Parathyroid adenoma (tissue), 2 donors: ENCODE results near the gene LRRC32.
A peak's percentile ranks its signal among the peaks of the same experiment; 100 is the strongest.

Source experiments
- H2AFZ ChIP-seq: fragments of 300-600 bp; sonication (generic); one replicate; pipeline ENCODE4 v1.7.0; 2017; ENCODE audit warnings: antibody characterized with exemption, mild to moderate bottlenecking
- H3K27ac ChIP-seq: fragments of 300-600 bp; sonication (generic); one replicate; pipeline ENCODE4 v1.7.0; 2017
- H3K27me3 ChIP-seq: fragments of 300-600 bp; sonication (generic); one replicate; pipeline ENCODE4 v1.7.0; 2017; ENCODE audit warnings: low read length; ENCODE audit not compliant: control insufficient read depth, insufficient read depth
- H3K36me3 ChIP-seq: fragments of 300-600 bp; sonication (generic); one replicate; pipeline ENCODE4 v1.7.0; 2017; ENCODE audit warnings: low read length; ENCODE audit not compliant: control insufficient read depth, insufficient read depth
- H3K4me1 ChIP-seq: fragments of 300-600 bp; sonication (generic); one replicate; pipeline ENCODE4 v1.7.0; 2017; ENCODE audit warnings: control low read depth
- H3K4me2 ChIP-seq: fragments of 300-600 bp; sonication (generic); one replicate; pipeline ENCODE4 v1.7.0; 2017; ENCODE audit warnings: low read length
- H3K4me3 ChIP-seq: fragments of 300-600 bp; sonication (generic); one replicate; pipeline ENCODE4 v1.7.0; 2017; ENCODE audit warnings: low read depth, low read length
- H3K79me2 ChIP-seq: fragments of 300-600 bp; sonication (generic); one replicate; pipeline ENCODE4 v1.7.0; 2017; ENCODE audit warnings: control low read depth
- H3K9ac ChIP-seq: fragments of 300-600 bp; sonication (generic); one replicate; pipeline ENCODE4 v1.7.0; 2017; ENCODE audit warnings: mild to moderate bottlenecking
- H3K9me3 ChIP-seq: fragments of 300-600 bp; sonication (generic); one replicate; pipeline ENCODE4 v1.7.0; 2017; ENCODE audit warnings: low read length; ENCODE audit not compliant: control insufficient read depth
- CTCF ChIP-seq: fragments of 300-600 bp; sonication (generic); IDR thresholded peaks from one replicate; pipeline ENCODE4 v1.7.0; 2017; ENCODE audit warnings: antibody characterized with exemption, mild to moderate bottlenecking
- donor health status: primary hyperparathyroidism.

The LRRC32 gene

GRCh38 chr11:76655501-76656049 lies 15.0 kb downstream of the LRRC32 start:
- H3K4me3 ChIP-seq, result no peak overlapping the region
- H3K4me2 ChIP-seq, result no peak overlapping the region
- H3K36me3 ChIP-seq, result no peaks in the 10 kb centered on the region
- H3K27ac ChIP-seq, result no peak overlapping the region
- no peaks in the 10 kb centered on the region for H3K79me2 ChIP-seq
- no peak for TF ChIP-seq CTCF
- no peaks in the 10 kb centered on the region for H3K9me3 ChIP-seq
- no peaks in the 10 kb centered on the region for H3K4me1 ChIP-seq
- H2AFZ ChIP-seq, result no peak overlapping the region
- H3K27me3 ChIP-seq, result no peaks in the 10 kb centered on the region
- no peak overlapping the region for H3K9ac ChIP-seq

GRCh38 chr11:76654980-76655379 lies 15.6 kb downstream of the LRRC32 start:
- H3K79me2 ChIP-seq, result no peaks in the 10 kb centered on the region
- H3K9me3 ChIP-seq, result no peaks in the 10 kb centered on the region
- H3K4me1 ChIP-seq, result no peaks in the 10 kb centered on the region
- no peak overlapping the region for H3K4me3 ChIP-seq
- peak overlapping the region; percentile 36 for H3K27ac ChIP-seq
- H3K36me3 ChIP-seq, result no peaks in the 10 kb centered on the region
- no peak overlapping the region for H3K4me2 ChIP-seq
- TF ChIP-seq CTCF, result no peak
- H3K9ac ChIP-seq, result no peak overlapping the region
- no peak overlapping the region for H2AFZ ChIP-seq
- no peaks in the 10 kb centered on the region for H3K27me3 ChIP-seq

GRCh38 chr11:76654298-76654851 lies 16.2 kb downstream of the LRRC32 start:
- Histone ChIP-seq H3K4me3 (no peak overlapping the region), H3K79me2 (no peaks in the 10 kb centered on the region), H3K4me2 (no peak overlapping the region), H2AFZ (no peak overlapping the region), H3K9ac (no peak overlapping the region), H3K27me3 (no peaks in the 10 kb centered on the region), H3K9me3 (no peaks in the 10 kb centered on the region), H3K36me3 (no peaks in the 10 kb centered on the region), H3K27ac (peak overlapping the region; percentile 54), H3K4me1 (no peaks in the 10 kb centered on the region)
- no peak for TF ChIP-seq CTCF

DNA sequence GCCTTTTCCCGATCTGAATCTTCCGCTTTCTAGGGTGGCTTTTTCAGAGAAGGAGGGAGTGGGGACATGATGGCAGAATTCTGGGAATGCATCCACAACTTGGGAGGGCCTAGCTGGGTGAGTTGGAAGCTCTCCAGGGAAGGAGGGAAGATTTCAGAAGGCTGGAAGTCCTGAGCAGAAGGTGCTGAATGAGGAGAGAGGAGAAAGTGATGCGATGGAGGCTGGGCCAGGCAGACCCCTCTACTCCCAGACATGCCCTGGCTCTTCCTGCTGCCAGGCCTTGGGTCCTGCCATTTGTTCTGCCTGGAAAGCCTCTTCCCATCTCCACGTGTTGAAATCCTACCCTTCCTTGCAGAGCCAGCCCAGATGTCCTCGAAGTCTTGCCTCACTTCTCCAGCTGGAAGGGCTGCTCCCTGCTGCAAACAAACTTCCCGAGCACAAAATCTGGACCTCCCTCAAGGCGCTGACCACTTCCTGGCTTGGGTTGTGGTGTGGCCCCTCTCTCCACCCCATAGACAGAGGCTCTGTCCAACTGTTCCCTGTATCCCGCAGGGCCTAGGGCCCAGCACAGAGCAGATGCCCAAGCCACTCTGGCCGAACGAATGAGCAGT lies 16.8 kb downstream of the LRRC32 start:
- Histone ChIP-seq H3K4me3 (no peak overlapping the region), H3K4me2 (no peak overlapping the region), H3K36me3 (no peaks in the 10 kb centered on the region), H3K4me1 (no peaks in the 10 kb centered on the region), H3K79me2 (no peaks in the 10 kb centered on the region), H3K27me3 (no peaks in the 10 kb centered on the region), H3K9me3 (no peaks in the 10 kb centered on the region), H2AFZ (no peak overlapping the region), H3K9ac (no peak overlapping the region), H3K27ac (peak overlapping the region; percentile 54)
- TF ChIP-seq CTCF, result no peak
